ENCODE measurements around the gene NAALADL2. TPM values are rescaled to one million over a fixed set of nuclear protein-coding genes. Genes with fewer than 3 reads are reported as not detected.
"Not testable (repeated sequence)": the region's sequence is repeated elsewhere in the genome, so short reads cannot be mapped to it uniquely, and the experiment has no call there.

NAALADL2 gene
- total RNA-seq, 1 experiment from 2014 or later, result 12.8 TPM

GRCh38 chr3:175456466-175456865 lies 597.3 kb downstream of the NAALADL2 start:
- Histone ChIP-seq H3K36me3 (ENCODE audit: low read depth) (no peaks in the 10 kb centered on the region), H3K27ac (no peak overlapping the region), H3K27me3 (ENCODE audit: insufficient read depth, low read depth) (no peaks in the 10 kb centered on the region), H3K79me2 (ENCODE audit: low read depth) (no peaks in the 10 kb centered on the region), H3K9me3 (ENCODE audit: insufficient read depth, low read depth) (no peaks in the 10 kb centered on the region; the same call in 1 of the 2 replicates), H3K4me3 (no peak overlapping the region), H3F3A (ENCODE audit: insufficient read depth, low read depth) (no peaks in the 10 kb centered on the region), H3K9me2 (ENCODE audit: insufficient read depth) (no peaks in the 10 kb centered on the region), H3K4me2 (no peak overlapping the region), H3K4me1 (replicated peaks; ENCODE audit: insufficient read depth) (no peaks in the 10 kb centered on the region), H2AFZ (no peak overlapping the region), H4K20me1 (ENCODE audit: insufficient read depth) (no peaks in the 10 kb centered on the region)
- TF ChIP-seq EZH2 (IDR thresholded peaks at IDR 0.05; ENCODE audit: low read depth), result no peak
- no peak for TF ChIP-seq CTCF (conservative IDR thresholded peaks at IDR 0.05)
- intact Hi-C loops (cut with micrococcal nuclease; ENCODE audit: unreplicated experiment), result no loop called here
- POLR2A ChIA-PET (ENCODE audit: unreplicated experiment), result no interaction called here
- no TSS peak for BruUV-seq (replicated peaks)
- CTCF ChIA-PET, result interaction anchor here (0.6 kb wide), 1 partner anchor 130 kb away, joined by 3 read pairs; no protein-coding TSS in a partner anchor
- no peak for DNase-seq

GRCh38 chr3:175457301-175457700 lies 598.2 kb downstream of the NAALADL2 start:
- H3K4me1 ChIP-seq (replicated peaks; ENCODE audit: insufficient read depth), result no peaks in the 10 kb centered on the region
- no peak overlapping the region for H3K4me2 ChIP-seq
- DNase-seq, result no peak
- POLR2A ChIA-PET (ENCODE audit: unreplicated experiment), result no interaction called here
- CTCF ChIA-PET, result no interaction called here
- BruUV-seq (replicated peaks), result no TSS peak
- no peaks in the 10 kb centered on the region for H3F3A ChIP-seq (ENCODE audit: insufficient read depth, low read depth)
- no peaks in the 10 kb centered on the region; the same call in 1 of the 2 replicates for H3K9me3 ChIP-seq (ENCODE audit: insufficient read depth, low read depth)
- intact Hi-C loops (cut with micrococcal nuclease; ENCODE audit: unreplicated experiment), result no loop called here
- H3K27me3 ChIP-seq (ENCODE audit: insufficient read depth, low read depth), result no peaks in the 10 kb centered on the region
- no peaks in the 10 kb centered on the region for H3K36me3 ChIP-seq (ENCODE audit: low read depth)
- TF ChIP-seq CTCF (conservative IDR thresholded peaks at IDR 0.05), result no peak
- no peak for TF ChIP-seq EZH2 (IDR thresholded peaks at IDR 0.05; ENCODE audit: low read depth)
- no peak overlapping the region for H3K4me3 ChIP-seq
- no peaks in the 10 kb centered on the region for H3K9me2 ChIP-seq (ENCODE audit: insufficient read depth)
- H3K27ac ChIP-seq, result no peak overlapping the region
- H4K20me1 ChIP-seq (ENCODE audit: insufficient read depth), result no peaks in the 10 kb centered on the region
- no peaks in the 10 kb centered on the region for H3K79me2 ChIP-seq (ENCODE audit: low read depth)
- H2AFZ ChIP-seq, result no peak overlapping the region

- DNase-seq; H3K27ac ChIP-seq; H3K4me2 ChIP-seq; H3K9me3 ChIP-seq (ENCODE audit: insufficient read depth, low read depth); H3F3A ChIP-seq (ENCODE audit: insufficient read depth, low read depth); H3K79me2 ChIP-seq (ENCODE audit: low read depth); H3K9me2 ChIP-seq (ENCODE audit: insufficient read depth); H3K4me3 ChIP-seq; H3K4me1 ChIP-seq (replicated peaks; ENCODE audit: insufficient read depth); H4K20me1 ChIP-seq (ENCODE audit: insufficient read depth); H2AFZ ChIP-seq; CTCF ChIA-PET; BruUV-seq (replicated peaks); H3K27me3 ChIP-seq (ENCODE audit: insufficient read depth, low read depth); H3K36me3 ChIP-seq (ENCODE audit: low read depth); intact Hi-C loops (cut with micrococcal nuclease; ENCODE audit: unreplicated experiment); POLR2A ChIA-PET (ENCODE audit: unreplicated experiment): not testable (repeated sequence)
Measured at GRCh38 chr3:175460849-175461399, 601.8 kb downstream of the NAALADL2 start.

DNA sequence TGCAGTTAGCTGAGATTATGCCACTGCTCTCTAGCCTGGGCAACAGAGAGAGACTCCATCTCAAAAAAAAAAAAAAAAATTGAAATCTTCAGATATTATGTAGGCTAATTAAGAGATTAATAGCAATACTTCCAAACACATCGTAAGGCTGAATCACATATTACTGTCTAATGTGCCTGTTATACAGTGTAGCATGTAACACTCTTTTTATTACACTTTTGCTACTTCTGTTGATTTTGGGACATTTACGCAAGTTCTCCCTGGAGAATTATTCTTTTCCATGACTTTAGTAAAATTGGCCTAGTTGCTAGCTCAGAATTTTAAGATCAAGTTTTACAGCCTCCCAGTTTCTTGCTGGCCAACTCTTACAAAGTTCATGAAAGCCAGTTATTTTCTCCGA lies 605.2 kb downstream of the NAALADL2 start:
- H3K27me3 ChIP-seq (ENCODE audit: insufficient read depth, low read depth), result no peaks in the 10 kb centered on the region
- ChIA-PET CTCF (no interaction called here), POLR2A (ENCODE audit: unreplicated experiment) (no interaction called here)
- no peak overlapping the region for H3K4me2 ChIP-seq
- no peak overlapping the region for H3K4me3 ChIP-seq
- no peaks in the 10 kb centered on the region for H4K20me1 ChIP-seq (ENCODE audit: insufficient read depth)
- H2AFZ ChIP-seq, result no peak overlapping the region
- intact Hi-C loops (cut with micrococcal nuclease; ENCODE audit: unreplicated experiment), result no loop called here
- no peaks in the 10 kb centered on the region for H3F3A ChIP-seq (ENCODE audit: insufficient read depth, low read depth)
- H3K9me2 ChIP-seq (ENCODE audit: insufficient read depth), result no peaks in the 10 kb centered on the region
- H3K36me3 ChIP-seq (ENCODE audit: low read depth), result no peaks in the 10 kb centered on the region
- H3K79me2 ChIP-seq (ENCODE audit: low read depth), result no peaks in the 10 kb centered on the region
- H3K9me3 ChIP-seq (ENCODE audit: insufficient read depth, low read depth), result no peaks in the 10 kb centered on the region; the same call in 1 of the 2 replicates
- no TSS peak for BruUV-seq (replicated peaks)
- no peak overlapping the region for H3K27ac ChIP-seq
- H3K4me1 ChIP-seq (replicated peaks; ENCODE audit: insufficient read depth), result no peaks in the 10 kb centered on the region
- no peak for DNase-seq
- TF ChIP-seq CTCF (conservative IDR thresholded peaks at IDR 0.05) (no peak), EZH2 (IDR thresholded peaks at IDR 0.05; ENCODE audit: low read depth) (no peak)
